GM18907 (cell line): ENCODE data around the gene CBX4.

Experiments used
- ATAC-seq: cut with Tn5 transposase; IDR thresholded peaks from one replicate; pipeline ENCODE4 v1.9.1; 2021; ENCODE audit warnings: mild to moderate bottlenecking, moderate library complexity; ENCODE audit not compliant: unreplicated experiment

CBX4 gene

DNA sequence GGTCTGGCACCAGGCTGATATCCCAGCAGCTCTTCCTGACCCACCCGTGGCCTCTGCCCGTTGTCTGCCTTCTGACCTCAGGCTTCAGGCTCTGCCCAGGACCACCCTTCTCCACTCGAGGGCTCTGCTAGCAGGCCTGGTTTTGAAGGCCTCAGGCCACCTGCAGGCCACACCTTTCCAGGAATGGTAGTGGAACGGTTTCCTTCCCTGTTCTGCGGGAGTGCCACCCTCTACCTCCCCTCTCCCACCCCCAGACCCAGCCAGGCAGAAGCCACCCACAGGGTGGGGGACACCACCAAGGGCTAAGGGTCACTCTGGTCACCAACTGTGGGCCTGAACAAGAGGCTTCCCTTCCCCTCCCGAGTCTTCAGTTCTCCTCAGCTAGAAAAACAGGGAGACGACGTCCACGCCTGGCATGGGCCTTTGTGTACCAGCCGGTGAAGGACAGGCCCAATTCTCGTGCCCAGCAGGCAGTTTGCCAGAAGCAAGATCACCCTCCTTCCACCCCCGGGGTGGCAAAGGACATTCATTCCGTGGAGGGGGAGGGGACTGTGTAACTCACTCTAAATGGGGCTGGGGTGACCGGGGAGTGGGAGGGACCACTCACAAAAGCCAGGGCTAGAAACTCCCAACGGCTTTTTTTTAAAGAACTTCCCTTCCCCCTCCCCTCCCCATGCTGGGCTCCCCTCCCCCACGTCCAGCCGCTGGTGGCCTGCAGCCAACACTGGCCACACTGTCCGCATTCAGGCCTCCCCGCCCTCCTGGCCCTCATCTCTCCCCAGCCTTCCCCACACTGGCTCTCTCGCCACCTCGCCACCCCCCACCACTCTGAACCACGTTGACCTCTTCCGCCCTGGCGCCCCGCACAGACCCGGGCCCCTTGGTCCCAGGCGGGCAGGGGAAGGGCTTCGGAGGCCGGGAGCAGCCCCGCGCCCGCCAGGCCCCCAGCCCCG, 7.7 kb downstream of the CBX4 start:
- no peak for ATAC-seq

DNA sequence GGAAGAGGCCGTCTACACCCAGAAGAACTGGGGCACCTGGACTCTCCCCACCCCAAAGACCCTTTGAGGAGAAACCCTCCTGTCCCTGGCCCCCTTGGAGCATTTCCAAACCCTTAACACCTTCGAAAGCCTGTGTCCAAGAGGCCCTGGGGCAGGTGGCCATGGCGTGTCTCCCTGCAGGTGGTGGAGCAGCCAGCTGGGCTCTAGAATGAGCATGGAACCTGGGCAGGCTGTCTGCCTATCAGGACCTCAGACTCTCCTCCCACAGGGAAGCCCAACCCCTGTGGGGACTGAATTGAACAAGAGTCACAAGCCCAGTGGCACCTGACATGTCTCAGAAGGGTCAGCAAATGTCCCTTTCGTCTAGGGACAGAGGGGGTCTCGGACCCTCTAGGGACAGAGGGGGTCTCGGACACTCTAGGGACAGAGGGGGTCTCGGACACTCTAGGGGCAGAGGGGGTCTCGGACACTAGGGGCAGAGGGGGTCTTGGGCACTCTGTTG, 8.4 kb downstream of the CBX4 start:
- ATAC-seq = no peak

DNA sequence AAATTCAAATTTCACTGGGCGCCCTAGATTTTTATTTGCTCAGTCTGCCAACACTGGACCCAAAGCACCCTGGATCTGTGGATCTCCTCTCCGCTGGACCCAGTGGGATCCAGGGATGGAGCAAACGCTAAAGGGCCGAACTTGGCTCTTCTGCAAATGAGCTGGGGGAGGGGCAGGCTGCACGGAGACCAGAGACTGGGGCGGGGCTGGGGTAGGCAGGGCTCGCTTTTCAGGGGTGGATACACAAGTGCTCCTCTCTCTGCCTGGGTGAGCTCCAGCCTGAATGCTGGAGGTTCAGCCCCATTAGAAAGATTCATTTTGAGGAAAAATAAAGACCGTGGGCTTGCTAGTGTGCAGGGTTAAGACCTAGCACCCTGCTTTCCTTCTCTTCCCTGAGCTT, 8.9 kb downstream of the CBX4 start:
- no peak for ATAC-seq

DNA sequence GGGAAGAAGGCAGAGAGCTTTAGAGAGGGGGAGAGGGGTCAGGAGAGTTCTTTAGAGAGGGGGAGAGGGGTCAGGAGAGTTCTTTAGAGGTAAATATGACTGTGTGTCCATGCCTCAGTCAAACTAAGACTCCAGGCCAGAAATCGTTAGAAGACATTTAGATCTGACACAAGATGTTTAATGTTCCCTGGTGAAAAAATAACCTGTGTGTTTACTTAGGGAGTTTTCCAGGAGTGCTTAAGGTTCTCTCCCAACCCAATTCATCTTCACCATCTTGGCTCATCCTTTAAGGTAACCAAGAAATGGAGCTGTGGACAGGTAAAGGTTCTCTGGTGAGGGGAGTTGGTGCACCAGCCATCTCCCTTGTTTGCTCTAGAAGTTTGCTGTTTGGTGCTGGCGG, 9.8 kb downstream of the CBX4 start:
- no peak for ATAC-seq

DNA sequence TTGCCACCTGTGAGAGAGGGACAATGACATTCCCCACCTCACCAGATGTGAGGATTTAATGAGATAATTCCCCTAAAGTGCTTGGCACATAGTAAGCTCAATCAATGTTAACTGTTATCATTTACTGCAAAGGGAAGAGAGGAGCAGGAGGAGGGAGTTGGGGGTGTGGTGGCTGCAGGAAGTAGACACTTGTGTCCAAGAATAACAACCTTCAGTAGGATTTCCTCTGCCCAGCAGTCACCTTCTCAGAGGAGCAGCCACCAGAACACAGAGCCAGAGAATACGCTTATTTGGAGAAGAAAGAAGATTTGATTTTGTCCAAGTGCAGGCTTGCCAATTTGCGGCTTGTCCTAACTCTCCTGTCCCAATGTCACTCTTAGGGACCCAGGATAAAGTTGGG, 10.2 kb downstream of the CBX4 start:
- no peak for ATAC-seq

DNA sequence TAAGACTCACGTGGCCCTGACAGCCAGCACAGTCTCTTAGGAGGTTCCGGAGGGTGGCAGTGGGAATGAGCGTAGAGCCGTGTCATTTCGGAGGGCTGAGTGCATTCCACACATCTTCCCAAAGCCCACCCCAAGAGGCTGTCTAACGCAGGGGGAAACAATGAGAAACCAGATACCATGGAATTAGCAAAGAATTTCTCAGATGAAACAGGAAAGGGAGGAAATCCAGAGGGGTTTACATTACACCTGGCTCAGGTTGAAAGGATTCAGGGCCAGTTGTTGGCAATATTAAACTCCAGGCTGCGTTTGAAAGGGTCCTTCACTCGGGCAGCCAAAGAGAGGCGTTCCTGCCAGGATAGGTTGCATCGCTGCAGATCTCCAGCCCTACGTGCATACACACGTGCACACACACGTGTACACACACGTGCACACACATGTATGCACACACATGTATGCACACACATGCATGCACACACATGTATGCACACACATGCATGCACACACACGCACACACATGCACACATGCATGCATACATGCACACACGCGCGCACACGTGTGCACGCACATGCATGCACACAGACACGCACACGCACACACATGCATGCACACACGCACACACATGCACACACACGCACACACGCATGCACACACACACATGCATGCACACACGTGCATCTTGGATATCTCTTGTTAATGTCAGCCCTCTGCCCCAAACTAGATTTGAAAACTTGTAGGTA, 12.2 kb downstream of the CBX4 start:
- no peak for ATAC-seq

DNA sequence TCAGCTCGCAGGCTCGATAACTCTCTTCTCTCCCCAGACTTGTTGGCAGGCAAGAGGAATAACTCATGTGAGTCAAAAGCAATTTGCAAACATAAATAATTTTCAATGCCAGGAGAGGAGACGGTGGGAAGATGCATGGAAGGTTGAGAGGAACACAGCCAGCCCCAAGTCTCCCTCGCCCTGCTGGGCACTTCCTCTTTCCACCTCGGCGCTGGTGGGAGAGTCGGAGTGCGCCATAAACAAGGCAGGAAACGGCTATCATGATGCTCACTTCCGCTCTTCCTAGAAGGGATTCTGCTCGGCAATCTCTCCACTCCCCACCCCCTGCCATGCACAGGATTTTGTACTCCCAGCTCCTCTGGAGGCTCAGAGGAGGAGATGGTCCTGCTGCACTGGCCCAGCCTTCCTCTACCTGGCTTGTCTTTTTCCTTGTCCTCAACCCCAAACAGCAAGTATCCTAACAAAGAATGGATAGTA, 13.0 kb downstream of the CBX4 start:
- ATAC-seq = no peak

DNA sequence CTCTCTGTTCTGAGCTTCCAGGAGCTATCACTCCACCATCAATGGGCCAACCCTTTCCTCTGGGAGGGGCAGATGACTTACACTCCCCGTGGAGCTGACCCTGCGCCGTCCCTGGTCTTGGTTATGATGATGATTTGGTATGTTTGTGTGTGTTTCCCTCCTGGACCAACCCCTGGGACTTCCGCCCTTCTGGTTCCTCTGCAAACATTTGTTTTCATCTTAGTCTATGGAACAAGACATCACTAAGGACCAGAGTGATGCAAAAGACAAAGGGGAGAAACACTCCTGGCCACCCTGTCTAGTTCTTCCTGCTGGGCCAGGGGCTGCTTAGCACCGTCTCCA, 13.7 kb downstream of the CBX4 start:
- no peak for ATAC-seq

DNA sequence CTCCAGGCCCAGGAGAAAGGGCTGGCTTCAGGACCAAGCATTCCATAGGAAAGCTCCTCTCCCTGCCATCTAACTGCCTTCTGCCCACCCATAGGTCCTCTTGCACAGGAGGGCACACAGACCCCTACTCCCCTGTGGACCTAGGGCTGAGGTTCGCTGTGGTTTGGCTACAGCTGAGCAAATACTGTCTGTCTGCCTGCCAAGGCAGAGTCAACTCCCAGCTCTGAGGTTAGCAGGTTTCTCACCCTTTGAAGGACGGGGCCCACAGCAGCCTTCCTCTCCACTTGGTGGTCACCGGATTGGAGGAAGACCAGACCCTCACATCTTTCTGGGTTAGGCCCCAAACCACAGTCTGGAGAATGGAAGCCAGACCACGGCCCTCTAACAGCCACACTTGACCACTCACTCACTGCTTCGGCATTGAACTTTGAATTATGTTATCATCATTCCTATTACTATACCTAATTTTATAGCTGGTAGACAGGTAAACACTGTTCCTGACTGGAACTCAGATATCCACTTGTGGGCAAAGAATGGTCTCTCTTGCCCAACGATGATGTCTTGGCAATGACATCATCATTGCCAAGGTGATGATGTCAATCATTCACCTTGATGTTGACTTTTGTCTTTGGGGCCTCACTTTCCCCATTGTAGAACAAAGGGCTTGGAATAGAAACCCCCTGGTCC, 14.2 kb downstream of the CBX4 start:
- no peak for ATAC-seq

DNA sequence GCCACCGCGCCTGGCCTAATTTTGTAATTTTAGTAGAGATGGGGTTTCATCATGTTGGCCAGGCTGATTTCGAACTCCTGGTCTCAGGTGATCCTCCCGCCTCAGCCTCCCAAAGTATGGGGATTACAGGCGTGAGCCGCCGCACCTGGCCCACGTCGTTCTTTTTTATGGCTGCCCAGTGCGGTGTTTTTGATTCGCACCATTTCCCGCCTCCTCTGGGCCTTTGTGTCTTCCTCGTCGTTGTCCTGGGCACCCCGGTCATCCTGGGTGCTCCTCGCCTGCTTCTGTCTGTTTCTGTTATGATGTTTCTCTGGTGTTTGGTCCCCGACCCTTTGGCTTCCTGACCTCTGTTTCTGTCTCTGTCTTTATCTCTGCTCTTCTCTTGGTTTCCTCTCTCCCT, 15.0 kb downstream of the CBX4 start:
- no peak for ATAC-seq

DNA sequence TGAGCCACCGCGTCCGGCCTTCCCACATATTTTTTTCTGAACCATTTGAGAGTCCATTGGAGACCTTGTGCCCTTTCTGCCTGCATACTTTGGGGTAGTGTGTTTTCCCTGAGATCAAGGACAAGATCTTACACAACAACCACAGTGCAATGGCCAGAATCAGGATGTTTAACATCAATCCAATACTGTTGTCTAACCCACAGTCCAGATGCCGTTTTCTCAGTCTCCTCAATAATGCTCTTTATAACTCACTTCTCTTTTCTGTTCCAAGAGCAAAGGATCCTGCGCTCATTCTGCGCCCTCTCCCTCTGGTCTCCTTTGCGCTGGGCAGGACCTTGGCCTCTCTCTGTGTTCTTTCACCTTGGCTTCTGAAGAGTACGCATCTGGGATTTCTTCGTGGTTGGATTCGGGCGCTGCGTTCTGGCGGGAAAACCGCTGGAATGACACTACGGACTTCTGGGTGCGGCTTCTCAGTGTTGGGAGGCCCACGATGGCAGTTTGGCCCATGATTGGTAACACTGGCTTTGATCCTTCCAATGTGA, 16.6 kb downstream of the CBX4 start:
- ATAC-seq = no peak

DNA sequence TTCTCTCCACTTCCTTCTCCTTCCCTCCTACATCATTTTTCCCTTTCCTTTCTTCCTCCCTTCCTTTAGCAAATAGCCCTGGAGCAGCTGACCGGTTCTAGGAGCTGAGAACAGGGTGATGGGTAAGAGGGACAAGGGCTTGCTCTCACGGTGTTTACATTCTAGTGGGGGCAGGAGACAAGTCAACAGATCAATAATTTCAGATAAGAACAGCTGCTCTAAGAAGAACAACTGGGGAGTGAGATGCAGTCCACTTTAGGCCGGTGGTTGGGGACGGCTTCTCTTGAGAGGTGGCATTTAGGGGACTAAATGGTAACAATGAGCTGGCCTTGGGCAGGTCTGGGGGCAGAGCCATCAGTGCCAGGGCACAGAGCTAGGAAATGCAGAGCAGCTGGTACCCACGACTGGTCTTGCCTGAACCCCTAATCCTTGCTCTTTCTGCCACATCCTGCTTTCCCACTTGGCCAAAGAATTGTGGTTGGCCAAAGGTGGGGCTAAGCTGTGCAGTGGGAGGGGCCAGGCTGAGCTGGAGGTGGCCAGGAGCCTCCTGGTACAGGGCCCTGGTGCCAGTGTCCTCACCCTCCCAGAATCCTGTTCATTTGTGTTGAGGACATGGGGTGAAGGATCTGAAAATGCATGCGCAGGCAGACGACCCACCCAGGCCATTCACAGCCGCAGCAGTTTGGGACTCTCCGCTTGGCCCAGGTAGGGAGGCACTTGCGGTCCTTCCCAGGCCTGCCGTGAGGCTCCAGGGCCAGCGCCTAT, 17.7 kb downstream of the CBX4 start:
- ATAC-seq = no peak

DNA sequence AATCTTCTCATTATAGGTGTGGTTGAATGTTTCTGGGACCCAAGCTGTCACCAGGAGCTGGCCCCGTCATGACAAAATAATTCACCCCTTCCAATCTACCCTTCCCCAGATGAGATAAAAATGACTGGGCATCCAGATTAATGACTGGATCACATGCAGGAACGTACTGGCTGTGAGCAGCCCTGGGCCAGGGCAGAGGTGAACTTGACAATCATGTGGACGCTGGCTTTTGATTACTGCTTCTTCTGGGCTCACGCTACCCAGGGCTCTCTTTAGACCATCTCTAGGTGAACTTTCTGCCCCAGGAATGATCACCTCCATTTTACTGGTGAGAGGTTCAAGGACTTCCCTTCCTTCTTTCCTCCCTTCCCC, 18.3 kb downstream of the CBX4 start:
- ATAC-seq = no peak

DNA sequence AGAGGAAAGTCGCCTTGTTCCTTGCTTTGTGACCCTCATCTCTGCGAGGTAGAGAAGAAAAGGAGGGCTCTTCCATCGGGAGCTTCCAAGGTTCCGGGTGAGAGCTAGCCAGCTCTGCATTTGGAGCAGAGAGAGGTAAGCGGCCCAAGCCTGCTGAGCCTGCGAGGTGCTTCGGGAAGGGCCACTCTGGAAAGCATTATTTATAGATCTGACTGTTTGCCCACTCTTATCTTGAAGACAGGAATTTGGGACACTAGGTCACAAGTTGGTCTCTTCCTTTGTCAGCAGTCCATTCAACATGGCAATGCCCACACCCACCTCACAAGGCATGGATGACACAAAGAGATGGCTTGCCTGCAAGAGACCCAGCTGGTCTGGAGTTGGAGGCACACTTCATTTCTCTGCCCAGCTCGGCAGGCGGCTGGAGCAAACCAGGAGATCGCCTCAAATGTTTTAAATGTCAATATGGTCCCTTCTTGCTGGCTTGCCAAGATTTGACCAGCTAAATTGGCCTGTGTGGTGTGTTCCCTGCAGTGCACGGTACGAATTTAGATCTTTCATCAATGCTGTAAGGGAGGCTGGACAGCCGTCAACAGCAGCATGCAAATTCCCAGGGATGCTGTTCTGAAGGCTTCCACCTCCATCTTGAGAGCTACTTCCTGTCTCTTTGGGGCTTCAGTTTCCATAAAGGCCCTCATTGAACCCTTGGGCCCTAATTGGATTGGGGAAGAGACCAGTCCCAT, 19.5 kb downstream of the CBX4 start:
- ATAC-seq = no peak

DNA sequence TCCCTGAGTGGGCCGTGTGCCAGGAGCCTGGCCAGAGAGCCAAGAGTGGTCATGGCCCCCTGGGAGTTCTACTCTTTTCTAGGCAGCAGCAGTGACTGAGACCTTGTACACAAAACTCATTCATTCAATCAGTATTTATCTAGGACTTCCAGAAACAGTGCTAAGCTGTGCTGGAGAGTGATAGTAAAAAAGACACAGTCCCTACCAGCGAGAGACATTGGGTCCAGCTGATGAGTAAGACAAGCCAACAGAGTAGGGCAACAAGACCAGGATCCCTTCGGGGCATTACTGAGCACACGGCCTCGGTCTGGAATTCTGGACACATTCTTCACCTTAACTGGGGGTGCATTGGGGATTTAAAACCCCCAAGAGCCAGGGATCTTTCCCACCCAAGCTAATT, 20.2 kb downstream of the CBX4 start:
- no peak for ATAC-seq

DNA sequence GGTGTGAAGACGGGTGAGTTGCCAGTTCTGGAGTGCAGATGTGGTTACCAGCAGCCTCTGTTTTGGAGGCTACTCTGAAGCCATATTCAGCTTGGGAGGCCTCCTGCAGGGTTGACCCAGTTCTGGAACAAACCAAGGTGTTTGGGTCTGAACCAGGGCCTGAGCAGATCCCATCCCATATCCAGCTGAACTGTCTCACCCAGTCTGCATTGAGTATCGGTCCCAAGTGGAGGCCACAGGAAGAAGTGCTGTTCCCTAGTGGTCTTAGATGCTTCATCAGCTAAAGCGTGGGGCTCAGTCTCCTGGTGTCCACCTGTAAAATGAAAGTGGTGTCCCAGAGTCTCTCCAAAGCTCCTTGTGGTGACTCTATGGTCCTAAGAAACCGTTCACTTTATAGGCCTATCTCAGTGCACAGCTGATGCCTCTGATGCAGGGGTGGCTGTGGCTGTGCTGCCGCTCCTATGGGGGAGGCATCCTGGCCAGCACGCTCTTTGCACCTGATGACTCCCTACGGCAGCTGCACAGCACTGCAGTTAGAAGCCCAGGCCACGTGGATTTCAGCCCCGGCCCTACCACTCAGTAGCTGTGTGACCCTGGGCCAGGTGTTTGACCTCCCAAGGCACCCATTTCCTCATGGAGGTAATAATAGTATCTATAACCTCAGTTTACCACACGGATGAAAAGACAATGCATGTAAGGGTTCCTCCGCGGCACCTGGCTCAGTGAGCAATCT, 21.0 kb downstream of the CBX4 start:
- ATAC-seq = no peak

DNA sequence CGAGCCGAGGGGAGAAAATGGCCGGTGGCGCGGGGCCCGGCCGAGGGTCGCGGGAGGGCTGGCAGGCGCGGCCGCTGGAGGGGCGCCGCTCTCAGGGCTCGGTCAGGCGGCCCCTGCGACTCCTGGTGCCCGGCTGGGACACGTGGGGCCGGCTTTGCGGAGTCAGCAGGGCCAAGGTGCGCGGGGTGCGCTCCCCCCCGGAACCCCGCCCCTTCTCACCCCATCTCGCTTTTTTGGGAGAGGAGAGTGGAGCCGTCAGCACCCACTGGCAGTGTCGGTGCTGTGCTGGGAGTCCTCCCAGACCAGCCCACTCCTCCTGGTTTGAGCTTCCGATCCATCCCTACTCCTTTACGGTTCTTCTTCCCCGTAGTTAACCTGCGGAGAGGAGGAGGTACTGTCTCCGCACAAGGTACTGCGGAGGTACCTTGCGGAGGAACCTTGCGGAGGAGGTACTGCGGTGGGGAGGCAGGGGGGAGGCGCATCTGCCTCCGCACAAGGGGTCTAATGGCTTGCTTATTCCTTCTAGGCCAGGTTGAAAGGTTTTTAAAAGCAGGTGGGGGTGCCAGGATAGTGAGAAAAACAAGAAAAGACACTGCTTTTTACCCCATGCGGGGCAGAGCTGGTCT, 23.3 kb downstream of the CBX4 start:
- ATAC-seq = no peak

DNA sequence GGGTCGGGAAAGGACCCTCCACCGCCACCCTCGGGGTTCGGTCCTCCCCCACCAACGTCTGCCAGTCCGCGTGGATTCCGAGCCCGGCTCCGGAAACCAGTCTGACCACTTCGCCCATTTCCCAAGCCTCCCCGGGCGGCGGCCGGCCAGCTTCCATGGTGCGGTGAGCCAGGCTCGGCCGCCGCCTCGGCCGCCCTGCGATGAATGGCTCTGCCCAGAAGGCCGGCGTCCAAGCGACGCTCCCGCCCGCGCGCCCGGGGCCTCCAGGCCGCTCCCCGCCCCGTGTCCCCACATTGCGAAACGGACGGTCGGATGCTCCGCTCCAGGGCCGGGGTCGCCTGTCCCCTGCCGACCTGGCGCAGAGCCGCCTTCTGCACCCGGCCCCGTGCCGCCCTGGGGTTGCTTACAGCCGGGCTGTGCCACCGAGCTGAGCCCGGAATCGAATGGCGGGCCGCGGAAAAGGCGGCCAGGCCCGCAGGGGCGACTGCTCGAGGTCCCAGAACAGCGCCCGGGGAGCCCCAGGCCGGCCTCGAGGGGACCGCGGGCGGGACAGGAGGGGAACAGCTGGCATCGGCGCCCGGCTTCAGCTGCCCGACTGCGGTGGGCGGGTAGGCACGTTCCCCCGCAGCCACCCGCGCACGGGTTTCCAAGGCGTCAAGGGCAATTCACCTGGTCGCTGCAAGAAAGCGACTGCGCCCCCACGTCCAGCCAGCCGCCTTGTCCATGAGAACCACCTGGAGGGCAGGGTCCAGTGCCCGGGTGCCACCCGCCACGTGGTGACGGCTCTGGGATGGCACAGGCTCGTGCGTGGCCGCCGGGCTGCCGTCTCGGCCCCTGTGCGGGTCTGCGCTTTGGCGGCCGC, 24.0 kb downstream of the CBX4 start:
- ATAC-seq = no peak
